HFF-Myc (cell line): Measurements from ENCODE around the gene HOXA2.

Source experiments
- DNase-seq: peaks from one replicate; pipeline ENCODE4 v3.0.0-alpha.2; 2011; ENCODE audit warnings: low read depth; ENCODE audit errors: extremely low read depth
- H3K4me3 ChIP-seq: replicated peaks from 2 replicates; pipeline ENCODE4 v1.5.1; 2011; ENCODE audit warnings: low read depth, mild to moderate bottlenecking, control low read depth, low read length
- CTCF ChIP-seq: IDR thresholded peaks from 2 replicates; pipeline ENCODE4 v1.5.1; 2012; ENCODE audit warnings: mild to moderate bottlenecking, low read depth, low read length, control low read depth; ENCODE audit errors: missing control alignments

HOXA2 gene

DNA sequence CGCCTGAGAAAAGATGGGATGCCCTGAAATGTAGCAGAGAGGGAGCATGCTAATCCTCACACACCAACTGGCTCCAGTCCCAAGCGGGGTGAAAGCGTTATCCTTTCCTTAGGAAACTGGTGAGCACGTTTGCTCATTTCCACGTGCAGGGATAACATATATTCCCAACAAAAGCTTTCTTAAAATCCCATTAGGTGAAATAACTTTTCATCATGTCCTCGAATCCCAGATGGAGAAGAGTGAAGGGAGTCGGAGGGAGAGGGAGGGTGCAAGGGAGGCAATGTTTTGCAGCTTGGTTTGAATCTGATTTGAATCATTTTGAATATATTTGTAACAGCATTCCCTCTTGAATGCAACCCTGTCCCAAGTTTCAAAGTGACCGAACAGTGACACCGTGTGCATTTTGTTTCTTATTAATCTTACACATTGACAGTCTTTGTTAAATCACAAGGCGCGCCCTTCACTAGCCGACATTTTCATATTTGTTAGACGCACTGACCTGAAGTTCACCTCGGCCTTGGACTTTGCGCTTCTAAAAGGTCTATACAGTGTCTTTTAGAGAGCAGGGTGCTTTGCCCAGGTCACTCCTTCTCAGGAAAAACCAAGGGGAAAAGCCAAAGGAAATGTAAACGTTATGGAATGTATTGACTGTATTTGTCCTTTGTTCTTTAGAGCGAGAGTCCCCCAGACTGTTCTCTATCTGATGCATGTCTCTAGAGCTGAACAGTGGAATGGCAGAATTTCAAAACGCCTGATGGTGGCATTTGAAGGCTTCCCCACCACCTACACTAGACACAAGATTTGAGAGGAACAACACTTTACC is 31.1 kb upstream of the HOXA2 start:
- no peak for TF ChIP-seq CTCF
- no peak overlapping the region for H3K4me3 ChIP-seq
- no peak for DNase-seq

- no peak for DNase-seq
- TF ChIP-seq CTCF: no peak
- H3K4me3 ChIP-seq: no peak overlapping the region
Measured at GRCh38 chr7:27132978-27133377, 30.5 kb upstream of the HOXA2 start.

- DNase-seq: no peak
- no peak overlapping the region for H3K4me3 ChIP-seq
- TF ChIP-seq CTCF: no peak
Measured at GRCh38 chr7:27132214-27132613, 29.7 kb upstream of the HOXA2 start.

DNA sequence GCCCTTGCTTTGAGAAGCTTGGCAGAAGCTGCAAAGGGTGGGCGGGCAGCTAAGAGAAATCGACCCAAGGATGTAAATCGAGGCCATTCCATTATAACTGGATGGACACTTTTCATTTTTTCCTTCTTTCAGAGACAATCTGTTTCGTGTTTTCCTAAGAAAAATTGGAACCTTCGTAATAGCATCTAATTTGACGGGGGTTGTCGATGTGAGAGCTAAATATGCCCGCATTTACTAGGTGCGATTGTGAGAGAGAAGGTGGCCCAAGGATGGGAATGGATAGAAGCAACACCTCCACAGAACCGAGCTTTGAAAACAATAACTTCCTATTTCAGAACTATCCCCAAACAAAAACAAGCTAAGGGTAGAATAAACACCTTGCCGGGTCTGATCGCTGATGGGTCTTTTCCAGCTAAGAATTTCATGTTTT is 28.9 kb upstream of the HOXA2 start:
- peak overlapping the region; percentile 42 for H3K4me3 ChIP-seq
- TF ChIP-seq CTCF: no peak
- no peak for DNase-seq

DNA sequence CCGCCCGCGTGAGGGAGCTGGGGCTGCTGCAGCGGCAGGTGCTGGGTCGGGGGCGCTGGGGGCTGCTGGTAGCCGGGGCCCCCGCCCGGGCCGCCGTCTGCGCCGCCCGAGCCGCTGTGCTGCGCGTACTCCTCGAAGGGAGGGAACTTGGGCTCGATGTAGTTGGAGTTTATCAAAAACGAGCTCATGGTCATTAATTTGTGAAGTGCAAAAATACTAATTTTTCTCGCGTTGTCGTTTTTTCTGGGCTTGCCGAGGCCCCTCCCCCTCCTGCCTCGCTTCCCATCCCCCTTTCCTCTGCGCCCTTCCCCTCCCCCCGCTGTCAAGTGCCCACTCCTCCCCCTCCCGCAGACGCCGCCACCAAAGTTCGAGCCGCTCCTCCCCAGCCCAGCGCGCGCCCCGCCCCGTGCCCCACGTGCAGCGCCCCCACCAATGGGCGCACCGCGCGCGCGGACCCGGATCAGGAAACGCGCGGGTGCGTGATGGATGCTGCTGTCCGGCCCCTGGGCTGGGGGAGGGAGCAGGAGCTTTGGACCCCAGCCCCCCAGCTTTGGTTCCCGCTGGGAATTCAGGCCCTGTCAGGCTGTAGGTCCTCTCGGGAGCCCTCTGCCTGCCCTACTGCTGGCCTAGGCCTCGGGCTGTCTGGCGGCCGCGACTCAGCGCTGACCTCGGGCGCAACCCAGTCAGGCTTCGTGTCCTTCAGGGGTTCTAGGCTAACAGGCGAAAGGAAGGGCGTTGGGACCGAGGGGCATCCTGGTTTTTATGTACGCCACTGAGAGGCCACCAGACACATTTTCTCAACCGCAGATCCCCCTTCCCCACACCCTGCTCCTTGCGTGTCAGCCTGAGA is 28.3 kb upstream of the HOXA2 start, which contains the start of gene HOXA4:
TSS of gene HOXA4 (minus strand) at position 218 of the 850 bp plus-strand sequence. CDS start at position 194, 24 bp downstream.
- H3K4me3 ChIP-seq: peak within 1 kb of the TSS; percentile 42
- DNase-seq: no peak
- no peak for TF ChIP-seq CTCF

DNA sequence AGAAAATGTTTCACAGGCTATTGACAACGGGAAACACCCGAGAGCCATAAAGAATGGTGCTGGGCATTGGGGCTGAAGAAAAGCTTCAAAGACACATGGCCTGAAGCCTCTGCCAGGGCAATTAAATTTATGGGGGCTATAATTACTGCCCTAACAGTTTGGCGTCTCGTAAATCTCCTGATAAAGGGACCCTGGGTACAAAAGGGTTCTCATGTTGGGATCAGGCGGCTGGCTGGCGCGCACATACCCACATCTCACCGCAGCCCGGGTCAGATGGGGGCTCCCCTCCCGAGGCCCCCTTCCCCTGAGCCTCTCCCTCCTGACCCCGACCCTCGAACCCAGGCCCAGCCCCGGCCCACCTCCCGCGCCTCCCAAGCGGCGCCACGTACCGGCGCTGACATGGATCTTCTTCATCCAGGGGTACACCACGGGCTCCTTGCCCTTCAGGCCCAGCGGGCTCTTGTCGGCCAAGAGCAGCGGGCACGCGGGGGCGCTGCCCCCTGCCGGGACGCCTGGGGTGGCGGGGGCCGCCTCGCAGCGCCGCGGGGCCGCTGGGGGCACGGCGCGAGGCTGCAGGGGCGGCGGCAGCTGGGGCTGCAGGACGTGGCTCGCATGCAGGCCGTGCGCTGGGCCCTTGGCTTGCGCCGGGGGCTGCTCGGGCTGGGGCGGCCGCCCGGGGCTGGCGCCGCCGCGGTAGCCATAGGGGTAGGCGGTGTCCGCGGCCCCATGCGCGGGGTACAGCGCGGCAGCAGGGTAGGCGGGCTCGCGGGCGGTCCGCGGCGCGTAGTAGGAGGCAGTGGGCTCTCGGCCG is 27.5 kb upstream of the HOXA2 start:
- H3K4me3 ChIP-seq: 0 out of 2 replicates have a peak overlapping the region, but pooled peaks have one; percentile 42
- DNase-seq: no peak

More for the DNA sequence above, 27.5 kb upstream of the HOXA2 start:
- TF ChIP-seq CTCF: no peak
